Loucy (cell line): Measurements from ENCODE around the gene PVALB.

Experiments used
- H2AFZ ChIP-seq: fragments of 200-600 bp; sonication (generic); 2 replicates; pipeline ENCODE4 v1.6.0; 2016; ENCODE audit warnings: antibody characterized with exemption, mild to moderate bottlenecking, low read length, moderate library complexity
- H3F3A ChIP-seq: fragments of 200-600 bp; 2 replicates; pipeline ENCODE4 v1.6.0; 2016; ENCODE audit warnings: antibody characterized with exemption, low read depth, mild to moderate bottlenecking
- H3K27me3 ChIP-seq: fragments of 200-600 bp; sonication (generic); 2 replicates; pipeline ENCODE4 v1.6.1; 2014; ENCODE audit warnings: low read length, mild to moderate bottlenecking; ENCODE audit not compliant: insufficient read depth, poor library complexity, severe bottlenecking
- H3K36me3 ChIP-seq: fragments of 200-600 bp; sonication (generic); 2 replicates; pipeline ENCODE4 v1.6.1; 2016; ENCODE audit warnings: low read length; ENCODE audit not compliant: insufficient read depth
- H3K4me1 ChIP-seq: fragments of 200-600 bp; sonication (generic); 2 replicates; pipeline ENCODE4 v1.5.1; 2014; ENCODE audit warnings: low read length, mild to moderate bottlenecking; ENCODE audit not compliant: insufficient read depth, poor library complexity, severe bottlenecking
- H3K4me2 ChIP-seq: fragments of 200-600 bp; sonication (generic); 2 replicates; pipeline ENCODE4 v1.6.0; 2014; ENCODE audit warnings: antibody characterized with exemption, low read length, low read depth, mild to moderate bottlenecking; ENCODE audit not compliant: poor library complexity, severe bottlenecking
- H3K4me3 ChIP-seq: fragments of 200-600 bp; sonication (generic); 2 replicates; pipeline ENCODE4 v1.5.1; 2014; ENCODE audit warnings: low read length, mild to moderate bottlenecking, mixed read lengths; ENCODE audit not compliant: poor library complexity, severe bottlenecking
- H3K79me2 ChIP-seq: fragments of 200-600 bp; sonication (generic); 2 replicates; pipeline ENCODE4 v1.6.1; 2014; ENCODE audit warnings: low read length; ENCODE audit not compliant: insufficient read depth
- H3K9ac ChIP-seq: fragments of 200-600 bp; sonication (generic); 2 replicates; pipeline ENCODE4 v1.6.0; 2014; ENCODE audit warnings: mild to moderate bottlenecking, low read depth, low read length, moderate library complexity; ENCODE audit not compliant: poor library complexity, severe bottlenecking
- H3K9me2 ChIP-seq: fragments of 200-600 bp; sonication (generic); replicated peaks from 2 replicates; pipeline ENCODE4 v1.6.1; 2016; ENCODE audit warnings: low read depth, low read length, mixed read lengths
- H3K9me3 ChIP-seq: fragments of 200-600 bp; sonication (generic); 2 replicates; pipeline ENCODE4 v1.6.1; 2014; ENCODE audit warnings: mild to moderate bottlenecking, antibody characterized with exemption, low read length, low read depth; ENCODE audit not compliant: insufficient read depth
- H4K20me1 ChIP-seq: fragments of 200-600 bp; sonication (generic); 2 replicates; pipeline ENCODE4 v1.6.0; 2014; ENCODE audit warnings: antibody characterized with exemption, low read length, mild to moderate bottlenecking; ENCODE audit not compliant: insufficient read depth, poor library complexity, severe bottlenecking
- CTCF ChIP-seq: fragments of 200-600 bp; sonication (generic); conservative IDR thresholded peaks from 2 replicates; pipeline ENCODE4 v1.5.1; 2014; ENCODE audit warnings: mild to moderate bottlenecking, antibody characterized with exemption, low read length
- EZH2phosphoT487 ChIP-seq: fragments of 200-600 bp; IDR thresholded peaks from 2 replicates; pipeline ENCODE4 v1.6.1; 2018; ENCODE audit warnings: antibody characterized with exemption, mild to moderate bottlenecking, moderate library complexity, borderline replicate concordance

The PVALB gene

GRCh38 chr22:36817525-36817848 is 652 bp upstream of the PVALB start:
- no peaks in the 10 kb centered on the region for H3K9me2 ChIP-seq
- no peaks in the 10 kb centered on the region for H3K79me2 ChIP-seq
- H3K4me1 ChIP-seq = no peaks in the 10 kb centered on the region
- peaks cover 6% of the 10 kb centered on the region for H3K27me3 ChIP-seq
- no peaks in the 10 kb centered on the region for H4K20me1 ChIP-seq
- H3K36me3 ChIP-seq = no peaks in the 10 kb centered on the region
- no peaks in the 10 kb centered on the region for H3K9me3 ChIP-seq
- no peak overlapping the region for H3K4me3 ChIP-seq
- no peaks in the 10 kb centered on the region for H3F3A ChIP-seq
- TF ChIP-seq CTCF (no peak), EZH2phosphoT487 (no peak)
- H2AFZ ChIP-seq = no peak overlapping the region
- no peak overlapping the region for H3K4me2 ChIP-seq
- H3K9ac ChIP-seq = no peak overlapping the region

GRCh38 chr22:36816339-36816635 is 548 bp downstream of the PVALB start:
- TF ChIP-seq EZH2phosphoT487 (no peak), CTCF (no peak)
- Histone ChIP-seq H3K79me2 (no peaks in the 10 kb centered on the region), H3F3A (no peaks in the 10 kb centered on the region), H3K9ac (no peak overlapping the region), H3K4me3 (no peak overlapping the region), H3K4me2 (no peak overlapping the region), H3K36me3 (no peaks in the 10 kb centered on the region), H2AFZ (no peak overlapping the region), H3K4me1 (no peaks in the 10 kb centered on the region), H3K9me3 (no peaks in the 10 kb centered on the region), H4K20me1 (no peaks in the 10 kb centered on the region), H3K27me3 (peaks cover 6% of the 10 kb centered on the region), H3K9me2 (no peaks in the 10 kb centered on the region)

- no peaks in the 10 kb centered on the region for H4K20me1 ChIP-seq
- no peak overlapping the region for H3K4me2 ChIP-seq
- H3K4me3 ChIP-seq = no peak overlapping the region
- H3K36me3 ChIP-seq = no peaks in the 10 kb centered on the region
- TF ChIP-seq CTCF = no peak
- TF ChIP-seq EZH2phosphoT487 = no peak
- no peaks in the 10 kb centered on the region for H3K9me2 ChIP-seq
- no peaks in the 10 kb centered on the region for H3K79me2 ChIP-seq
- H3K9ac ChIP-seq = no peak overlapping the region
- no peaks in the 10 kb centered on the region for H3K9me3 ChIP-seq
- no peaks in the 10 kb centered on the region for H3K4me1 ChIP-seq
- H3F3A ChIP-seq = no peaks in the 10 kb centered on the region
- peaks cover 6% of the 10 kb centered on the region for H3K27me3 ChIP-seq
- no peak overlapping the region for H2AFZ ChIP-seq
Measured at GRCh38 chr22:36815558-36816338, 1.1 kb downstream of the PVALB start.
